ENCODE results near the gene PCDHB14. TPM values are rescaled to one million over a fixed set of nuclear protein-coding genes. Genes with fewer than 3 reads are reported as not detected.
"Not testable (repeated sequence)": the region's sequence is repeated elsewhere in the genome, so short reads cannot be mapped to it uniquely, and the experiment has no call there.

PCDHB14 gene
- total RNA-seq: 1 to 10 TPM in 1 of 6 experiments, under 1 TPM in 5; 0.44 to 1.0 (median 0.86) TPM
- long read RNA-seq: 0 reads

GRCh38 chr5:141223112-141223783 lies at the start of gene PCDHB14:
Gene PCDHB14 (plus strand): TSS chr5:141223343. CDS start chr5:141223506, 163 bp downstream.
- DNase-seq (no peak), ATAC-seq (peak in 2 of 4 donors; percentile 51 to 67)
- H3K27ac ChIP-seq: no peak within 1 kb of the TSS
- no peak for TF ChIP-seq POLR2A (IDR thresholded peaks at IDR 0.05)
- TF ChIP-seq, protein P1, sequence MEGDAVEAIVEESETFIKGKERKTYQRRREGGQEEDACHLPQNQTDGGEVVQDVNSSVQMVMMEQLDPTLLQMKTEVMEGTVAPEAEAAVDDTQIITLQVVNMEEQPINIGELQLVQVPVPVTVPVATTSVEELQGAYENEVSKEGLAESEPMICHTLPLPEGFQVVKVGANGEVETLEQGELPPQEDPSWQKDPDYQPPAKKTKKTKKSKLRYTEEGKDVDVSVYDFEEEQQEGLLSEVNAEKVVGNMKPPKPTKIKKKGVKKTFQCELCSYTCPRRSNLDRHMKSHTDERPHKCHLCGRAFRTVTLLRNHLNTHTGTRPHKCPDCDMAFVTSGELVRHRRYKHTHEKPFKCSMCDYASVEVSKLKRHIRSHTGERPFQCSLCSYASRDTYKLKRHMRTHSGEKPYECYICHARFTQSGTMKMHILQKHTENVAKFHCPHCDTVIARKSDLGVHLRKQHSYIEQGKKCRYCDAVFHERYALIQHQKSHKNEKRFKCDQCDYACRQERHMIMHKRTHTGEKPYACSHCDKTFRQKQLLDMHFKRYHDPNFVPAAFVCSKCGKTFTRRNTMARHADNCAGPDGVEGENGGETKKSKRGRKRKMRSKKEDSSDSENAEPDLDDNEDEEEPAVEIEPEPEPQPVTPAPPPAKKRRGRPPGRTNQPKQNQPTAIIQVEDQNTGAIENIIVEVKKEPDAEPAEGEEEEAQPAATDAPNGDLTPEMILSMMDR (IDR thresholded peaks at IDR 0.05): peak in 2 of 4 donors; percentile 10 to 15
- 17% methylated on average over 15 of the region's 15 CpGs for WGBS (ENCODE audit: insufficient coverage, low coverage, low lambda C conversion rate, missing lambda C conversion rate)
- intact Hi-C loops (cut with DNase I): no loop called here
- no peaks in the 10 kb centered on the region for H3K36me3 ChIP-seq
- H3K27me3 ChIP-seq: no peaks in the 10 kb centered on the region
- H3K4me1 ChIP-seq: no peaks in the 10 kb centered on the region
- peaks cover 0 to 14% (median 0%) of the 10 kb centered on the region in 4 donors for H3K9me3 ChIP-seq
- no peak within 1 kb of the TSS for H3K4me3 ChIP-seq

- H3K27me3 ChIP-seq; H3K9me3 ChIP-seq; intact Hi-C loops (cut with DNase I); H3K4me3 ChIP-seq; H3K4me1 ChIP-seq; ATAC-seq; H3K36me3 ChIP-seq; H3K27ac ChIP-seq; DNase-seq: not testable (repeated sequence)
- WGBS (ENCODE audit: insufficient coverage, low coverage, low lambda C conversion rate, missing lambda C conversion rate): 30% methylated on average over 29 of the region's 79 CpGs
Measured at GRCh38 chr5:141174291-141175104, 48.6 kb upstream of the PCDHB14 start.

DNA sequence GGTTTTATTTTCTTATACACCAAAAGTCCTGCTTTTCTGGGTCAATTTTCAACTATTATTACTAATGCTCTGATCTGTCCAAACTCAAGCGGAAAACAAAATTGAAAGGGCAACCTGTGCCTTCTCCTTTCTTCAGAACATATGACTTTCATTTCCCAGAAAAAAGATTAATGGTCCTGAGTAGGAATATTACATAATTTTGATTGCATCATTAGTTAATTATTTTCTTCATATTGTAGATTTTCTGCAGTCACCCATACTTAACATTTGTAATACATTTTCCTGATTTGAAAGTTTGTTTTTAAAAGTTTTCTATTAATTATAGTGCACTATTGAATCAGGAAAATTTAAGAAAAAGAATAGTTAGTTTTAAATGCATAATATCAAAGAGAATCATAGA lies 47.2 kb upstream of the PCDHB14 start:
- 38% methylated on average over 1 of the region's 1 CpG for WGBS (ENCODE audit: insufficient coverage, low coverage, low lambda C conversion rate, missing lambda C conversion rate)
- DNase-seq (no peak), ATAC-seq (no peak)
- Histone ChIP-seq H3K9me3 (no peaks in the 10 kb centered on the region), H3K27me3 (peaks cover 0 to 10% of the 10 kb centered on the region in 2 donors), H3K27ac (no peak overlapping the region), H3K36me3 (no peaks in the 10 kb centered on the region), H3K4me3 (no peak overlapping the region), H3K4me1 (no peaks in the 10 kb centered on the region)
- intact Hi-C loops (cut with DNase I): no loop called here
- TF ChIP-seq, protein P1 (IDR thresholded peaks at IDR 0.05): no peak
- TF ChIP-seq POLR2A (IDR thresholded peaks at IDR 0.05): no peak

DNA sequence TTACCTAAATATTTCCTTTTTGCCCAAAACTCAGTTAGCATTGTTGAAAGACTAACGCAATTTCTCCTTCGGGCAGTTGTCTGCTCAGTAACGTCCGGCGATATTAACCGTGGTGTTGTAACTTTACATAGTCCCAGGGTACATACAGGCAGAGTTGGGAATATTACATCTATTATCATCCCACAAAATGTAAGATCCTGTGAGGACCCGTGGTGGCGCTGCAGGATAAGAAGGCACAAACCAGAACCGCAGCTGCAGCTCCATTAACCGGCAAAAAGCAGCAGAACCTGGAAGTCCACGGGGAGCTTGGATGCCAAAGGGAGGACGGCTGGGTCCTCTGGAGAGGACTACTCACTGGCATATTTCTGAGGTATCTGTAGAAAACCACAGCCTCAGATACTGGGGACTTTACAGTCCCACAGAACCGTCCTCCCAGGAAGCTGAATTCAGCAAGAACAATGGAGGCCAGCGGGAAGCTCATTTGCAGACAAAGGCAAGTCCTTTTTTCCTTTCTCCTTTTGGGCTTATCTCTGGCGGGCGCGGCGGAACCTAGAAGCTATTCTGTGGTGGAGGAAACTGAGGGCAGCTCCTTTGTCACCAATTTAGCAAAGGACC lies 45.5 kb upstream of the PCDHB14 start, which contains the start of gene PCDHB8:
Gene PCDHB8 (plus strand): TSS at position 214 of the 615 bp plus-strand sequence. CDS start 245 bp downstream, at position 459.
- intact Hi-C loops (cut with DNase I); H3K27ac ChIP-seq; H3K9me3 ChIP-seq; H3K36me3 ChIP-seq; H3K4me1 ChIP-seq; H3K4me3 ChIP-seq; DNase-seq; H3K27me3 ChIP-seq: not testable (repeated sequence)
- ATAC-seq: peak in 1 of 4 donors; percentile 51
- WGBS (ENCODE audit: insufficient coverage, low coverage, low lambda C conversion rate, missing lambda C conversion rate): 32% methylated on average over 14 of the region's 18 CpGs

DNA sequence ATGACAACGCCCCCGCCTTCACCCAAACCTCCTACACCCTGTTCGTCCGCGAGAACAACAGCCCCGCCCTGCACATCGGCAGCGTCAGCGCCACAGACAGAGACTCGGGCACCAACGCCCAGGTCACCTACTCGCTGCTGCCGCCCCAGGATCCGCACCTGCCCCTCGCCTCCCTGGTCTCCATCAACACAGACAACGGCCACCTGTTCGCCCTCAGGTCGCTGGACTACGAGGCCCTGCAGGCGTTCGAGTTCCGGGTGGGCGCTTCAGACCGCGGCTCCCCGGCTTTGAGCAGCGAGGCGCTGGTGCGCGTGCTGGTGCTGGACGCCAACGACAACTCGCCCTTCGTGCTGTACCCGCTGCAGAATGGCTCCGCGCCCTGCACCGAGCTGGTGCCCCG lies 43.8 kb upstream of the PCDHB14 start:
- ATAC-seq; H3K4me1 ChIP-seq; H3K4me3 ChIP-seq; H3K9me3 ChIP-seq; H3K27me3 ChIP-seq; DNase-seq; H3K36me3 ChIP-seq; H3K27ac ChIP-seq; intact Hi-C loops (cut with DNase I): not testable (repeated sequence)
- WGBS (ENCODE audit: insufficient coverage, low coverage, low lambda C conversion rate, missing lambda C conversion rate): 30% methylated on average over 16 of the region's 39 CpGs

DNA sequence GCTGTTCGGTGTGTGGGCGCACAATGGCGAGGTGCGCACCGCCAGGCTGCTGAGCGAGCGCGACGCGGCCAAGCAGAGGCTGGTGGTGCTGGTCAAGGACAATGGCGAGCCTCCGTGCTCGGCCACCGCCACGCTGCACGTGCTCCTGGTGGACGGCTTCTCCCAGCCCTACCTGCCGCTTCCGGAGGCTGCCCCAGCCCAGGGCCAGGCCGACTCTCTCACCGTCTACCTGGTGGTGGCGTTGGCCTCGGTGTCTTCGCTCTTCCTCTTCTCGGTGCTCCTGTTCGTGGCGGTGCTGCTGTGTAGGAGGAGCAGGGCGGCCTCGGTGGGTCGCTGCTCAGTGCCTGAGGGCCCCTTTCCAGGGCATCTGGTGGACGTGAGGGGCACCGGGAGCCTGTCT lies 43.3 kb upstream of the PCDHB14 start:
- 20% methylated on average over 1 of the region's 32 CpGs for WGBS (ENCODE audit: insufficient coverage, low coverage, low lambda C conversion rate, missing lambda C conversion rate)
- H3K27ac ChIP-seq; ATAC-seq; H3K9me3 ChIP-seq; DNase-seq; intact Hi-C loops (cut with DNase I); H3K27me3 ChIP-seq; H3K36me3 ChIP-seq; H3K4me1 ChIP-seq; H3K4me3 ChIP-seq: not testable (repeated sequence)
